Measurements from ENCODE around the gene NAA20.
A peak's percentile ranks its signal among the peaks of the same experiment; 100 is the strongest.

NAA20 gene

GRCh38 chr20:20079102-20079784 is 62.1 kb downstream of the NAA20 start:
- DNase-seq, result peak; percentile 7

Data from NCI-H1092 (cell line).